ENCODE results near the gene MAPT. TPM values are rescaled to one million over a fixed set of nuclear protein-coding genes. Genes with fewer than 3 reads are reported as not detected.

Gene MAPT
- total and polyA plus RNA-seq, 2 of the 13 experiments (the other 11 are each of a cell fraction or from before 2014, with no cell fraction given) = 2.1 to 2.8 TPM

DNA sequence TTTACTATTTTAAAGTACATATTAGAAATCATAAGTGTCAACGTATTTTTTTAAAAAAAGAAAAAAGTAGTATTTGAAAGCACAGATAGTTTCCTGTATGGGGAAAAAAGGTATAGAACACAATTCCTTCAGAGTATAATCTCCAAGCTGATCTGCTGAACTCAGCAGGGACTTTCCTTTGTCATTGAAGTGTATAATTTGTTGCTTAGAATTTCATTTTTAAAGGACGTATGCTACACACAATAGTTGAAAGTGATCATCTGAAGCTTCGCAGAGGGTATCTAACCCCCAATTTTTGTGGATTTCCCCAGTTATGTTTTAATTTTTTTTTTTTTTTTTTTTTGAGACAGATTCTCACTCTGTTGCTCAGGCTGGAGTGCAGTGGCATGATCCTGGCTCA lies 20.2 kb upstream of the MAPT start (continued):
- TF ChIP-seq, protein P1, sequence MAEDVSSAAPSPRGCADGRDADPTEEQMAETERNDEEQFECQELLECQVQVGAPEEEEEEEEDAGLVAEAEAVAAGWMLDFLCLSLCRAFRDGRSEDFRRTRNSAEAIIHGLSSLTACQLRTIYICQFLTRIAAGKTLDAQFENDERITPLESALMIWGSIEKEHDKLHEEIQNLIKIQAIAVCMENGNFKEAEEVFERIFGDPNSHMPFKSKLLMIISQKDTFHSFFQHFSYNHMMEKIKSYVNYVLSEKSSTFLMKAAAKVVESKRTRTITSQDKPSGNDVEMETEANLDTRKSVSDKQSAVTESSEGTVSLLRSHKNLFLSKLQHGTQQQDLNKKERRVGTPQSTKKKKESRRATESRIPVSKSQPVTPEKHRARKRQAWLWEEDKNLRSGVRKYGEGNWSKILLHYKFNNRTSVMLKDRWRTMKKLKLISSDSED (CRISPR knock-in tag; IDR thresholded peaks at IDR 0.05) = no peak
- no peak for TF ChIP-seq ZSCAN29 (CRISPR knock-in tag; conservative IDR thresholded peaks at IDR 0.05)

DNA sequence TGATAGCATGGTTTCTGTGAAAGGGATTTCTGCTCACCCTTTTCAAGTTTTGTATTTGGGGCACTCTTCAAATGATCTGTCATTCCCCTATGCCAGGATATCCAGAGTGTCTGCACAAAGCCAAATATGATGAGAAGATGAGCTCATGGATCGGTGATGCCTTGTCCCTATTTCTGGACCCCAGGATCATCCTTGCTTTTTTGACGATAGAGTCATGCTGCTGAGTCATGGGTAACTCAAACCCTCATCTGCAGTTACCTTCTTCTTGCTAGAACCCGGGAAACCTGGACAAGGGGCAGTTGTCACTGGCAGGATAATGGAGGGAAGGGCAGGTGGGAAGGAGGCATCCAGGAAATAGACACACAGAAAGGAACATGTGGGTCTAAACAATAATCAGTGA lies 17.8 kb upstream of the MAPT start:
- H3K27me3 ChIP-seq (ENCODE audit: control insufficient read depth in 1 of 2, insufficient read depth in 2 of 2, low read length in 2 of 2) = peaks cover 0 to 56% of the 10 kb centered on the region in 2 experiments; a peak in 3 of 5 replicates
- FAIRE-seq (no peak), DNase-seq (ENCODE audit: low spot score) (no peak), ATAC-seq (no peak)
- ChIA-PET CTCF (ENCODE audit: low intra/inter-chr PET ratio, low total read pairs) (no interaction called here), POLR2A (no interaction called here)
- no peak overlapping the region for H3K27ac ChIP-seq (ENCODE audit: extremely low read length, insufficient read depth, low read length)
- no peak overlapping the region for H3K9ac ChIP-seq (ENCODE audit: insufficient read depth, low read depth, low read length)
- no TSS peak for BruUV-seq (replicated peaks)
- H3K4me2 ChIP-seq (ENCODE audit: low read depth, low read length) = no peak overlapping the region
- no peaks in the 10 kb centered on the region for H3K4me1 ChIP-seq (ENCODE audit: insufficient read depth, low read length)
- no peaks in the 10 kb centered on the region for H3K79me2 ChIP-seq (ENCODE audit: insufficient read depth, low read length)
- TF ChIP-seq MAFK (conservative IDR thresholded peaks at IDR 0.05 in 1 of 2, IDR thresholded peaks at IDR 0.05 in 1 of 2; ENCODE audit: low read length in 2 of 2) = 0 out of 4 replicates have a peak, but pooled peaks of 1 of the 2 experiments have one; percentile 17
- TF ChIP-seq NFE2L2 (IDR thresholded peaks at IDR 0.05; ENCODE audit: low read length) = peak; percentile 20; the same call in 1 of the 2 replicates
- no peak for TF ChIP-seq ZNF761 (CRISPR knock-in tag; conservative IDR thresholded peaks at IDR 0.05)
- intact Hi-C loops (cut with micrococcal nuclease; ENCODE audit: unreplicated experiment) (no loop called here), in situ Hi-C loops (cut with HindIII; ENCODE audit: extremely low pct_ligation_motif_present, low pct_unique_long_range_greater_than_20kb) (loop anchor here (10.0 kb wide), 1 partner anchor 58 kb away; no protein-coding TSS in a partner anchor)
- H3K4me3 ChIP-seq (replicated peaks in 1 of 3; ENCODE audit: insufficient read depth in 1 of 3, low read depth in 2 of 3, low read length in 3 of 3) = no peak overlapping the region
- whole genome bisulfite sequencing (ENCODE audit: low lambda C conversion rate) = 23% methylated on average over 3 of the region's 3 CpGs
- no peaks in the 10 kb centered on the region for H4K20me1 ChIP-seq (ENCODE audit: insufficient read depth, low read length)
- H2AFZ ChIP-seq (ENCODE audit: low read length) = no peak overlapping the region
- H3K36me3 ChIP-seq (replicated peaks in 1 of 2; ENCODE audit: control insufficient read depth in 1 of 2, insufficient read depth in 2 of 2, low read length in 2 of 2) = no peaks in the 10 kb centered on the region
- no peaks in the 10 kb centered on the region for H3K9me3 ChIP-seq (ENCODE audit: low read length)

DNA sequence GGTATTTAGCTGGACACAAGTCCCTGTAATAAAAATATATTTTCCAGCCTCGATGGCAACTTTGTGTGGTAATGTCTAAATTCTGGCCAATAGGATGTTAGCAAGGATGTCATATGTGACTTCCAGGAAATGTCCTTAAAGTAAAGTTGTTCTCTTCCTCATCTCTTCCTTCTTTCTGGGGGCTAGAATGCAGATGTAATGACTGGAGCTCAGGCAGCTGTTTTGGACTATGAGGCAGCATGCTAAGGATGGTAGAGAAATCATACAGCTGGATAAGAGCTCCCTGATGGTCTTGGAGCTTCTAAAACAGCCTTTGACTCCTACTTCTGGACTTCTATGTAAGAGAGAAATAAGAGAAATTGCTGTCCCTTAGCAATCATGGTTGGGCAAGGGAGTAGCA lies 16.9 kb upstream of the MAPT start:
- H3K4me1 ChIP-seq (ENCODE audit: insufficient read depth, low read length) = no peaks in the 10 kb centered on the region
- DNase-seq (ENCODE audit: low spot score) (no peak), ATAC-seq (no peak), FAIRE-seq (no peak)
- no TSS peak for BruUV-seq (replicated peaks)
- CTCF ChIA-PET (ENCODE audit: low intra/inter-chr PET ratio, low total read pairs) = no interaction called here
- in situ Hi-C loops (cut with HindIII; ENCODE audit: extremely low pct_ligation_motif_present, low pct_unique_long_range_greater_than_20kb) = loop anchor here (10.0 kb wide), 1 partner anchor 57 kb away; no protein-coding TSS in a partner anchor
- TF ChIP-seq HOXA5 (CRISPR knock-in tag; IDR thresholded peaks at IDR 0.05) = no peak
- no peak for TF ChIP-seq ONECUT2 (CRISPR knock-in tag; IDR thresholded peaks at IDR 0.05)
- TF ChIP-seq SRSF4 (IDR thresholded peaks at IDR 0.05; ENCODE audit: low read depth, low read length, poor library complexity, severe bottlenecking) = no peak
- TF ChIP-seq RBAK (CRISPR knock-in tag; IDR thresholded peaks at IDR 0.05) = no peak
- TF ChIP-seq TCF7 (IDR thresholded peaks at IDR 0.05; ENCODE audit: low read depth) = no peak
- TF ChIP-seq KDM2A (CRISPR knock-in tag; IDR thresholded peaks at IDR 0.05; ENCODE audit: borderline replicate concordance, low read depth) = no peak
- TF ChIP-seq TMF1 (CRISPR knock-in tag; IDR thresholded peaks at IDR 0.05; ENCODE audit: low read depth) = no peak
- no peak for TF ChIP-seq ZNF431 (CRISPR knock-in tag; IDR thresholded peaks at IDR 0.05; ENCODE audit: borderline replicate concordance, low read depth)
- no peak for TF ChIP-seq CBX1 (IDR thresholded peaks at IDR 0.05; ENCODE audit: low read depth)
- WGBS (ENCODE audit: low lambda C conversion rate) = 0% methylated on average over 1 of the region's 1 CpG
- H3K4me3 ChIP-seq (replicated peaks in 1 of 3; ENCODE audit: insufficient read depth in 1 of 3, low read depth in 2 of 3, low read length in 3 of 3) = no peak overlapping the region
- POLR2A ChIA-PET = no interaction called here
- intact Hi-C loops (cut with micrococcal nuclease; ENCODE audit: unreplicated experiment) = no loop called here
- H2AFZ ChIP-seq (ENCODE audit: low read length) = no peak overlapping the region
- no peak overlapping the region for H3K9ac ChIP-seq (ENCODE audit: insufficient read depth, low read depth, low read length)
- no peak overlapping the region for H3K27ac ChIP-seq (ENCODE audit: extremely low read length, insufficient read depth, low read length)
- no peaks in the 10 kb centered on the region for H4K20me1 ChIP-seq (ENCODE audit: insufficient read depth, low read length)
- no peaks in the 10 kb centered on the region for H3K36me3 ChIP-seq (replicated peaks in 1 of 2; ENCODE audit: control insufficient read depth in 1 of 2, insufficient read depth in 2 of 2, low read length in 2 of 2)
- no peaks in the 10 kb centered on the region for H3K9me3 ChIP-seq (ENCODE audit: low read length)
- peaks cover 0 to 54% of the 10 kb centered on the region in 2 experiments; a peak in 3 of 5 replicates for H3K27me3 ChIP-seq (ENCODE audit: control insufficient read depth in 1 of 2, insufficient read depth in 2 of 2, low read length in 2 of 2)
- H3K79me2 ChIP-seq (ENCODE audit: insufficient read depth, low read length) = no peaks in the 10 kb centered on the region
- no peak overlapping the region for H3K4me2 ChIP-seq (ENCODE audit: low read depth, low read length)

All from HepG2 (cell line).